Measurements from ENCODE around the gene USP11.

Gene USP11

GRCh38 chrX:47232803-47233332 is at the start of gene USP11:
Gene USP11 (plus strand): TSS chrX:47233009. CDS start chrX:47233044, 35 bp downstream.
- in situ Hi-C loops (cut with MboI; ENCODE audit: low sequenced_read_pairs), result no loop called here

GRCh38 chrX:47184486-47184885 is 48.3 kb upstream of the USP11 start:
- in situ Hi-C loops (cut with MboI; ENCODE audit: low sequenced_read_pairs), result no loop called here

- in situ Hi-C loops (cut with MboI; ENCODE audit: low sequenced_read_pairs), result no loop called here
Measured at GRCh38 chrX:47185241-47185640, 47.6 kb upstream of the USP11 start.

GRCh38 chrX:47186096-47186740 is 46.6 kb upstream of the USP11 start:
- in situ Hi-C loops (cut with MboI; ENCODE audit: low sequenced_read_pairs), result no loop called here

GRCh38 chrX:47187106-47187677 is 45.6 kb upstream of the USP11 start:
- in situ Hi-C loops (cut with MboI; ENCODE audit: low sequenced_read_pairs), result no loop called here

- in situ Hi-C loops (cut with MboI; ENCODE audit: low sequenced_read_pairs), result loop anchor here (10.0 kb wide), 1 partner anchor 195 kb away; no protein-coding TSS in a partner anchor
Measured at GRCh38 chrX:47189906-47190305, 42.9 kb upstream of the USP11 start.

- in situ Hi-C loops (cut with MboI; ENCODE audit: low sequenced_read_pairs), result loop anchor here (10.0 kb wide), 1 partner anchor 194 kb away; no protein-coding TSS in a partner anchor
Measured at GRCh38 chrX:47190445-47191269, 42.2 kb upstream of the USP11 start.

- in situ Hi-C loops (cut with MboI; ENCODE audit: low sequenced_read_pairs), result loop anchor here (10.0 kb wide), 1 partner anchor 193 kb away; no protein-coding TSS in a partner anchor
Measured at GRCh38 chrX:47191331-47191730, 41.5 kb upstream of the USP11 start.

GRCh38 chrX:47191806-47192401 is 40.9 kb upstream of the USP11 start:
- in situ Hi-C loops (cut with MboI; ENCODE audit: low sequenced_read_pairs), result loop anchor here (10.0 kb wide), 1 partner anchor 193 kb away; no protein-coding TSS in a partner anchor

GRCh38 chrX:47193475-47194193 is 39.2 kb upstream of the USP11 start, which contains the start of gene UBA1:
Gene UBA1 (plus strand): TSS chrX:47193829. CDS start chrX:47198803, 4,974 bp downstream.
- in situ Hi-C loops (cut with MboI; ENCODE audit: low sequenced_read_pairs), result loop anchor here (10.0 kb wide), 1 partner anchor 191 kb away; no protein-coding TSS in a partner anchor

GRCh38 chrX:47194194-47194787 is 38.5 kb upstream of the USP11 start:
- in situ Hi-C loops (cut with MboI; ENCODE audit: low sequenced_read_pairs), result loop anchor here (10.0 kb wide), 1 partner anchor 191 kb away; no protein-coding TSS in a partner anchor

GRCh38 chrX:47196098-47196497 is 36.7 kb upstream of the USP11 start:
- in situ Hi-C loops (cut with MboI; ENCODE audit: low sequenced_read_pairs), result loop anchor here (10.0 kb wide), 1 partner anchor 189 kb away; no protein-coding TSS in a partner anchor

- in situ Hi-C loops (cut with MboI; ENCODE audit: low sequenced_read_pairs), result loop anchor here (10.0 kb wide), 1 partner anchor 187 kb away; no protein-coding TSS in a partner anchor
Measured at GRCh38 chrX:47197526-47197925, 35.3 kb upstream of the USP11 start.

- in situ Hi-C loops (cut with MboI; ENCODE audit: low sequenced_read_pairs), result loop anchor here (10.0 kb wide), 1 partner anchor 187 kb away; no protein-coding TSS in a partner anchor
Measured at GRCh38 chrX:47198026-47198686, 34.7 kb upstream of the USP11 start.

GRCh38 chrX:47198687-47199080 is 34.1 kb upstream of the USP11 start:
- in situ Hi-C loops (cut with MboI; ENCODE audit: low sequenced_read_pairs), result loop anchor here (10.0 kb wide), 1 partner anchor 186 kb away; no protein-coding TSS in a partner anchor

- in situ Hi-C loops (cut with MboI; ENCODE audit: low sequenced_read_pairs), result loop anchor here (10.0 kb wide), 1 partner anchor 186 kb away; no protein-coding TSS in a partner anchor
Measured at GRCh38 chrX:47199286-47199685, 33.5 kb upstream of the USP11 start.

- in situ Hi-C loops (cut with MboI; ENCODE audit: low sequenced_read_pairs), result loop anchor here (25.0 kb wide), 1 partner anchor 312 kb away; no protein-coding TSS in a partner anchor
Measured at GRCh38 chrX:47200385-47201150, 32.2 kb upstream of the USP11 start.
